HepG2 (cell line): ENCODE results near the gene PASK. TPM values are rescaled to one million over a fixed set of nuclear protein-coding genes. Genes with fewer than 3 reads are reported as not detected.

ENCODE experiments used
- AGO2 ChIP-seq: fragments of 200-400 bp; formaldehyde crosslinking; optimal IDR thresholded peaks from 2 replicates; pipeline ENCODE3; 2017; ENCODE audit warnings: mild to moderate bottlenecking, low read depth, low read length, moderate library complexity
- ARNTL ChIP-seq: sonication (generic); formaldehyde crosslinking; IDR thresholded peaks from 2 replicates; pipeline ENCODE4 v1.4.0; 2020; ENCODE audit warnings: mild to moderate bottlenecking, missing genetic modification reagents
- CREM ChIP-seq, 2 experiments: sonication (generic) in 1 of 2; formaldehyde crosslinking in 1 of 2; IDR thresholded peaks; 2 replicates each; pipeline versions ENCODE4 v1.4.0 to v1.6.1; 2016 to 2020; ENCODE audit warnings: antibody characterized with exemption in 1 of 2, mild to moderate bottlenecking in 1 of 2, missing genetic modification reagents in 1 of 2
- FOSL1 ChIP-seq: sonication (generic); formaldehyde crosslinking; IDR thresholded peaks from 2 replicates; pipeline ENCODE4 v1.9.0; 2021; ENCODE audit warnings: missing genetic modification reagents, borderline replicate concordance
- GABPA ChIP-seq, 2 experiments: IDR thresholded peaks; 2 replicates each; pipeline ENCODE4 v1.6.1; 2011 to 2016; ENCODE audit warnings: low read depth in 2 of 2, low read length in 1 of 2, missing biosample characterization in 1 of 2, missing genetic modification characterization in 1 of 2
- IRX3 ChIP-seq: sonication (generic); formaldehyde crosslinking; IDR thresholded peaks from 2 replicates; pipeline ENCODE4 v1.8.1; 2023; ENCODE audit warnings: mild to moderate bottlenecking, low read depth, missing genetic modification reagents, borderline replicate concordance
- KDM5B ChIP-seq: sonication (generic); formaldehyde crosslinking; IDR thresholded peaks from 2 replicates; pipeline ENCODE4 v1.4.0; 2020; ENCODE audit warnings: missing genetic modification reagents, mild to moderate bottlenecking, borderline replicate concordance
- NR2F6 ChIP-seq, 2 experiments: IDR thresholded peaks; 2 replicates each; pipeline ENCODE4 v1.6.1; 2016; ENCODE audit warnings: antibody characterized with exemption in 1 of 2, mild to moderate bottlenecking in 1 of 2
- PCBP1 ChIP-seq: fragments of 200-400 bp; formaldehyde crosslinking; IDR thresholded peaks from 2 replicates; pipeline ENCODE4 v1.6.1; 2017; ENCODE audit warnings: mild to moderate bottlenecking, low read depth, low read length, borderline replicate concordance
- TAF1 ChIP-seq: sonication (generic); formaldehyde crosslinking; IDR thresholded peaks from 2 replicates; pipeline ENCODE4 v1.4.0; 2020; ENCODE audit warnings: missing genetic modification reagents
- ZNF234 ChIP-seq: sonication (generic); formaldehyde crosslinking; conservative IDR thresholded peaks from 2 replicates; pipeline ENCODE4 v1.5.1; 2020; ENCODE audit warnings: mild to moderate bottlenecking, missing genetic modification reagents
- ZNF343 ChIP-seq: sonication (generic); formaldehyde crosslinking; IDR thresholded peaks from 2 replicates; pipeline ENCODE4 v1.4.0; 2020; ENCODE audit warnings: mild to moderate bottlenecking, missing genetic modification reagents
- ZNF607 ChIP-seq: sonication (generic); formaldehyde crosslinking; IDR thresholded peaks from 2 replicates; pipeline ENCODE4 v1.5.1; 2020; ENCODE audit warnings: missing genetic modification reagents, mild to moderate bottlenecking, borderline replicate concordance
- ZNF704 ChIP-seq: sonication (generic); formaldehyde crosslinking; IDR thresholded peaks from 2 replicates; pipeline ENCODE4 v1.8.1; 2023; ENCODE audit warnings: mild to moderate bottlenecking, inconsistent platforms, moderate library complexity, missing genetic modification reagents, borderline replicate concordance
- polyA plus RNA-seq, 8 experiments: library from polyadenylated mRNA; depleted of rRNA in 3 of 8; stranded (reverse) in 7 of 8; unstranded in 1 of 8; fragments of >200 nt; fragmentation: Illumina TruSeq in 4 of 8; extraction: Trizol in 4 of 8; gene quantifications; 2 replicates each; pipeline versions ENCODE4 v1.2.1 to v1.2.3, GENCODE V29; 2011 to 2016; ENCODE audit warnings: low read depth in 4 of 8, missing spikeins in 1 of 8, mixed read lengths in 1 of 8; ENCODE audit not compliant: insufficient read depth in 1 of 8
- total RNA-seq, 5 experiments: library from RNA; depleted of rRNA; stranded (reverse); fragments of >200 nt; fragmentation: Illumina TruSeq; extraction: Trizol; gene quantifications; 2 replicates each; pipeline ENCODE4 v1.2.3, GENCODE V29; 2016; ENCODE audit warnings: low read depth in 1 of 5
- TF ChIP-seq, protein P1 (sequence below): sonication (generic); formaldehyde crosslinking; IDR thresholded peaks from 2 replicates; pipeline ENCODE4 v1.8.1; 2023; ENCODE audit warnings: mild to moderate bottlenecking, missing genetic modification reagents
- TF ChIP-seq, protein P2 (sequence below): sonication (generic); formaldehyde crosslinking; IDR thresholded peaks from 2 replicates; pipeline ENCODE4 v1.4.0; 2020; ENCODE audit warnings: mild to moderate bottlenecking, missing genetic modification reagents
- TF ChIP-seq, protein P3 (sequence below): sonication (generic); formaldehyde crosslinking; IDR thresholded peaks from 2 replicates; pipeline ENCODE4 v1.8.0; 2022; ENCODE audit warnings: missing genetic modification reagents, low read depth, mild to moderate bottlenecking, borderline replicate concordance
- TF ChIP-seq, protein P4 (sequence below): sonication (generic); formaldehyde crosslinking; IDR thresholded peaks from 2 replicates; pipeline ENCODE4 v1.4.0; 2020; ENCODE audit warnings: missing genetic modification reagents
- TF ChIP-seq, protein P5 (sequence below): sonication (generic); formaldehyde crosslinking; IDR thresholded peaks from 2 replicates; pipeline ENCODE4 v1.5.0; 2020; ENCODE audit warnings: missing genetic modification reagents, mild to moderate bottlenecking, borderline replicate concordance
- TF ChIP-seq, protein P6 (sequence below): sonication (generic); formaldehyde crosslinking; IDR thresholded peaks from 2 replicates; pipeline ENCODE4 v1.4.0; 2020; ENCODE audit warnings: missing genetic modification reagents

Gene PASK
- total and polyA plus RNA-seq, 2 of the 13 experiments (the other 11 are each of a cell fraction or from before 2014, with no cell fraction given) = 6.9 to 17.0 TPM

DNA sequence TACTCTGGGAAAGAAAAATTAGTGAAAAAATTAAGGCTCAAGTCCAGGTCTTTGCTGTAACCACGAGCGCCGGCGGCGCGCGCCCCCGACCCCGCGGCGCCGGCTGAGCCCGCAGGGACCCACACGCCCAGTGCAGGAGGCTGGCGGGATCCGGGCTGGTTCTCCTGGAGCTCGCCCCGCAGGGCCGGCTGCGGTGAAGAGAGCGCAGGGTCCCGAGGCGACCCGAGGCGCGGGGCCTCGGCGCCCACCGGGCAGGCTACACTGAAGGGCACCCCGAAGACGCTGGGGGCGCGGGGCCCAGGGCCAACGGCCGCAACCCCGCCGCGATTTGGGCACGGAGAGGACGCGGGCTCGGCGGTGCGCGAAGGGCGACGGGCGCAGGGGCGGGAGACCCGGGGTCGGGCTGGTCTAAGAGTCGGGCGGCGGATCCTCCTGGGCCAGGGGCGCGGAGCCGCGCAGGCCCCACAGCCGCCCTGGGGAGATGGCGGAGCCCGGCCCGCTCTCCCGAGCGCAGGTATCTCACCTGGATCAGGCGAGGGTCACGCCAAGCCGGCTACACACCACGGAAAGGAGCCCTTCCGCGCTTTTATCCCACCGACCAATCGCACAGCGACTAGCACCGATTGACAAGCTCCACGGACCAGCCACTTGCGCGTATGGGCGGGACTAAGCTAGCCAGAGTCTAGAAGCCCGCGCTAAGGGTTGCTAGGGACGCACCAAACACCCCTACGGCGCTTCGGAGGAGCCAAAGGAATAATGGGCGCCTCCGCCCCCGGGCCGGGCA, at the start of gene PASK (continued):
- TF ChIP-seq ZNF343 (CRISPR knock-in tag) = no peak
- TF ChIP-seq NR2F6 (IDR thresholded peaks at IDR 0.05) = no peak
- TF ChIP-seq NR2F6 (CRISPR knock-in tag; IDR thresholded peaks at IDR 0.05) = peak; percentile 5; the same call in 1 of the 2 replicates
- TF ChIP-seq PCBP1 = peak; percentile 63; the same call in 1 of the 2 replicates
- TF ChIP-seq CREM (IDR thresholded peaks at IDR 0.05) = peak; percentile 27; the same call in 1 of the 2 replicates
- no peak for TF ChIP-seq CREM (CRISPR knock-in tag; IDR thresholded peaks at IDR 0.05)
- TF ChIP-seq FOSL1 = no peak
- TF ChIP-seq, protein P1, sequence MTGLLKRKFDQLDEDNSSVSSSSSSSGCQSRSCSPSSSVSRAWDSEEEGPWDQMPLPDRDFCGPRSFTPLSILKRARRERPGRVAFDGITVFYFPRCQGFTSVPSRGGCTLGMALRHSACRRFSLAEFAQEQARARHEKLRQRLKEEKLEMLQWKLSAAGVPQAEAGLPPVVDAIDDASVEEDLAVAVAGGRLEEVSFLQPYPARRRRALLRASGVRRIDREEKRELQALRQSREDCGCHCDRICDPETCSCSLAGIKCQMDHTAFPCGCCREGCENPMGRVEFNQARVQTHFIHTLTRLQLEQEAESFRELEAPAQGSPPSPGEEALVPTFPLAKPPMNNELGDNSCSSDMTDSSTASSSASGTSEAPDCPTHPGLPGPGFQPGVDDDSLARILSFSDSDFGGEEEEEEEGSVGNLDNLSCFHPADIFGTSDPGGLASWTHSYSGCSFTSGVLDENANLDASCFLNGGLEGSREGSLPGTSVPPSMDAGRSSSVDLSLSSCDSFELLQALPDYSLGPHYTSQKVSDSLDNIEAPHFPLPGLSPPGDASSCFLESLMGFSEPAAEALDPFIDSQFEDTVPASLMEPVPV (CRISPR knock-in tag) = peak; percentile 86
- TF ChIP-seq TAF1 (CRISPR knock-in tag) = 0 out of 2 replicates have a peak, but pooled peaks have one; percentile 9
- TF ChIP-seq, protein P2, sequence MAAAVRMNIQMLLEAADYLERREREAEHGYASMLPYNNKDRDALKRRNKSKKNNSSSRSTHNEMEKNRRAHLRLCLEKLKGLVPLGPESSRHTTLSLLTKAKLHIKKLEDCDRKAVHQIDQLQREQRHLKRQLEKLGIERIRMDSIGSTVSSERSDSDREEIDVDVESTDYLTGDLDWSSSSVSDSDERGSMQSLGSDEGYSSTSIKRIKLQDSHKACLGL = no peak; the same call in 1 of the 2 replicates
- TF ChIP-seq, protein P3, sequence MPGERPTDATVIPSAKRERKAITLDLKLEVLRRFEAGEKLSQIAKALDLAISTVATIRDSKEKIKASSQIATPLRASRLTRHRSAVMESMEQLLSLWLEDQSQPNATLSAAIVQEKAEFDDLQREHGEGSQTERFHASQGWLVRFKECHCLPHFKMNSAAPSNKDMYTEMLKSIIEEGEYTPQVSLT (CRISPR knock-in tag) = no peak
- peak; percentile 45 for TF ChIP-seq AGO2
- 0 out of 2 replicates have a peak, but pooled peaks have one; percentile 5 for TF ChIP-seq KDM5B (CRISPR knock-in tag)
- TF ChIP-seq ZNF234 = no peak
- TF ChIP-seq, protein P4, sequence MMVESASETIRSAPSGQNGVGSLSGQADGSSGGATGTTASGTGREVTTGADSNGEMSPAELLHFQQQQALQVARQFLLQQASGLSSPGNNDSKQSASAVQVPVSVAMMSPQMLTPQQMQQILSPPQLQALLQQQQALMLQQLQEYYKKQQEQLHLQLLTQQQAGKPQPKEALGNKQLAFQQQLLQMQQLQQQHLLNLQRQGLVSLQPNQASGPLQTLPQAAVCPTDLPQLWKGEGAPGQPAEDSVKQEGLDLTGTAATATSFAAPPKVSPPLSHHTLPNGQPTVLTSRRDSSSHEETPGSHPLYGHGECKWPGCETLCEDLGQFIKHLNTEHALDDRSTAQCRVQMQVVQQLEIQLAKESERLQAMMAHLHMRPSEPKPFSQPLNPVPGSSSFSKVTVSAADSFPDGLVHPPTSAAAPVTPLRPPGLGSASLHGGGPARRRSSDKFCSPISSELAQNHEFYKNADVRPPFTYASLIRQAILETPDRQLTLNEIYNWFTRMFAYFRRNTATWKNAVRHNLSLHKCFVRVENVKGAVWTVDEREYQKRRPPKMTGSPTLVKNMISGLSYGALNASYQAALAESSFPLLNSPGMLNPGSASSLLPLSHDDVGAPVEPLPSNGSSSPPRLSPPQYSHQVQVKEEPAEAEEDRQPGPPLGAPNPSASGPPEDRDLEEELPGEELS = peak; percentile 16; the same call in 1 of the 2 replicates
- TF ChIP-seq IRX3 = peak; percentile 57; the same call in 1 of the 2 replicates
- TF ChIP-seq ARNTL (CRISPR knock-in tag) = peak; percentile 53
- peak; percentile 42 for TF ChIP-seq ZNF607 (CRISPR knock-in tag)
- TF ChIP-seq, protein P5, sequence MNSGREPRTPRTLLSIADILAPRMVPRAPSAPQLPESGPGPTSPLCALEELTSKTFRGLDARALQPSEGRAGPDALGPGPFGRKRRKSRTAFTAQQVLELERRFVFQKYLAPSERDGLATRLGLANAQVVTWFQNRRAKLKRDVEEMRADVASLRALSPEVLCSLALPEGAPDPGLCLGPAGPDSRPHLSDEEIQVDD (CRISPR knock-in tag) = 0 out of 2 replicates have a peak, but pooled peaks have one; percentile 27
- no peak for TF ChIP-seq GABPA (IDR thresholded peaks at IDR 0.05; ENCODE audit: low read depth, low read length)
- TF ChIP-seq GABPA (CRISPR knock-in tag; IDR thresholded peaks at IDR 0.05; ENCODE audit: low read depth) = peak; percentile 41
- TF ChIP-seq ZNF704 (CRISPR knock-in tag) = 0 out of 2 replicates have a peak, but pooled peaks have one; percentile 64
- TF ChIP-seq, protein P6, sequence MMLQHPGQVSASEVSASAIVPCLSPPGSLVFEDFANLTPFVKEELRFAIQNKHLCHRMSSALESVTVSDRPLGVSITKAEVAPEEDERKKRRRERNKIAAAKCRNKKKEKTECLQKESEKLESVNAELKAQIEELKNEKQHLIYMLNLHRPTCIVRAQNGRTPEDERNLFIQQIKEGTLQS (CRISPR knock-in tag) = peak; percentile 13
